Neural progenitor cell (in vitro differentiated cells): Measurements from ENCODE around the gene LHX6. TPM values are rescaled to one million over a fixed set of nuclear protein-coding genes. Genes with fewer than 3 reads are reported as not detected.
A peak's percentile ranks its signal among the peaks of the same experiment; 100 is the strongest.

Source experiments
- DNase-seq: peaks from one replicate; pipeline ENCODE4 v3.0.0-alpha.2; 2016; ENCODE audit warnings: low spot score
- H2AFZ ChIP-seq: fragments of 200-600 bp; sonication (generic); replicated peaks from 2 replicates; pipeline ENCODE4 v1.6.1; 2016; ENCODE audit warnings: antibody characterized with exemption
- H3F3A ChIP-seq: fragments of 200-600 bp; sonication (generic); 2 replicates; pipeline ENCODE4 v1.6.1; 2016; ENCODE audit warnings: antibody characterized with exemption, low read depth
- H3K27ac ChIP-seq: fragments of 200-600 bp; sonication (generic); 2 replicates; pipeline ENCODE4 v1.5.1; 2016; ENCODE audit warnings: mild to moderate bottlenecking
- H3K27me3 ChIP-seq: fragments of 200-600 bp; sonication (generic); 2 replicates; pipeline ENCODE4 v1.6.1; 2016; ENCODE audit warnings: mild to moderate bottlenecking, moderate library complexity
- H3K36me3 ChIP-seq: fragments of 200-600 bp; sonication (generic); 2 replicates; pipeline ENCODE4 v1.5.1; 2016
- H3K4me1 ChIP-seq: fragments of 200-600 bp; sonication (generic); 2 replicates; pipeline ENCODE4 v1.6.1; 2016; ENCODE audit warnings: mixed run types
- H3K4me2 ChIP-seq: fragments of 200-600 bp; sonication (generic); 2 replicates; pipeline ENCODE4 v1.6.1; 2016
- H3K4me3 ChIP-seq: fragments of 200-600 bp; sonication (generic); 2 replicates; pipeline ENCODE4 v1.5.1; 2016
- H3K79me2 ChIP-seq: fragments of 200-600 bp; sonication (generic); 2 replicates; pipeline ENCODE4 v1.6.1; 2016; ENCODE audit warnings: low read depth
- H3K9ac ChIP-seq: fragments of 200-600 bp; sonication (generic); 2 replicates; pipeline ENCODE4 v1.6.1; 2016
- H3K9me3 ChIP-seq: fragments of 200-600 bp; sonication (generic); 2 replicates; pipeline ENCODE4 v1.5.1; 2016; ENCODE audit warnings: low read depth
- H4K20me1 ChIP-seq: fragments of 200-600 bp; sonication (generic); 2 replicates; pipeline ENCODE4 v1.6.1; 2016; ENCODE audit warnings: low read depth
- H3K27ac Mint-ChIP-seq: 3 replicates; pipeline ENCODE4 v1.8.0; 2021; ENCODE audit warnings: mixed read lengths
- H3K27me3 Mint-ChIP-seq: 2 replicates; pipeline ENCODE4 v1.8.0; 2022; ENCODE audit warnings: low read depth, mild to moderate bottlenecking, inconsistent platforms, moderate library complexity, mixed read lengths; ENCODE audit not compliant: insufficient read depth
- H3K36me3 Mint-ChIP-seq: 3 replicates; pipeline ENCODE4 v1.8.0; 2021; ENCODE audit warnings: mixed read lengths
- H3K4me1 Mint-ChIP-seq: 3 replicates; pipeline ENCODE4 v1.8.0; 2021; ENCODE audit warnings: mixed read lengths
- H3K4me3 Mint-ChIP-seq: 3 replicates; pipeline ENCODE4 v1.8.0; 2021; ENCODE audit warnings: mild to moderate bottlenecking, moderate library complexity, mixed read lengths
- H3K9me3 Mint-ChIP-seq: 3 replicates; pipeline ENCODE4 v1.8.0; 2020; ENCODE audit warnings: mixed read lengths
- CTCF ChIP-seq: fragments of 200-600 bp; sonication (generic); IDR thresholded peaks from 2 replicates; pipeline ENCODE4 v1.5.1; 2017; ENCODE audit warnings: antibody characterized with exemption, mild to moderate bottlenecking
- EZH2 ChIP-seq: fragments of 200-600 bp; sonication (generic); IDR thresholded peaks from 2 replicates; pipeline ENCODE4 v1.6.1; 2017; ENCODE audit warnings: antibody characterized with exemption, mild to moderate bottlenecking, moderate library complexity
- EZH2phosphoT487 ChIP-seq: fragments of 200-600 bp; sonication (generic); IDR thresholded peaks from 2 replicates; pipeline ENCODE4 v1.6.1; 2017; ENCODE audit warnings: antibody characterized with exemption
- total RNA-seq: library from RNA; depleted of rRNA; stranded (reverse); fragments of >200 nt; gene quantifications from 2 replicates; pipeline ENCODE4 v1.2.3, GENCODE V29; 2015; ENCODE audit warnings: low replicate concordance

Gene LHX6
- total RNA-seq, 1 donor from 2014 or later, result not detected

- H3K4me3 Mint-ChIP-seq, result no peak overlapping the region
- H3K4me1 ChIP-seq, result peaks cover 12% of the 10 kb centered on the region
- H3K27me3 ChIP-seq, result peaks cover under 1% of the 10 kb centered on the region
- no peaks in the 10 kb centered on the region for H3F3A ChIP-seq
- H3K27ac ChIP-seq, result no peak overlapping the region
- H3K36me3 ChIP-seq, result no peaks in the 10 kb centered on the region
- H3K9me3 ChIP-seq, result no peaks in the 10 kb centered on the region
- H3K36me3 Mint-ChIP-seq, result no peaks in the 10 kb centered on the region
- no peak overlapping the region for H3K4me2 ChIP-seq
- no peak overlapping the region for H3K4me3 ChIP-seq
- H2AFZ ChIP-seq, result no peak overlapping the region
- no peaks in the 10 kb centered on the region for H3K79me2 ChIP-seq
- no peak for TF ChIP-seq EZH2
- TF ChIP-seq EZH2phosphoT487, result no peak
- TF ChIP-seq CTCF, result no peak
- no peaks in the 10 kb centered on the region for H3K9me3 Mint-ChIP-seq
- H3K27me3 Mint-ChIP-seq, result peaks cover 7% of the 10 kb centered on the region
- H3K27ac Mint-ChIP-seq, result no peak overlapping the region
- H3K9ac ChIP-seq, result no peak overlapping the region
- H4K20me1 ChIP-seq, result no peaks in the 10 kb centered on the region
- H3K4me1 Mint-ChIP-seq, result no peaks in the 10 kb centered on the region
- no peak for DNase-seq
These were observed 27.7 kb downstream of the LHX6 start for GRCh38 chr9:122200960-122201595.

- H3K4me2 ChIP-seq, result peak overlapping the region; percentile 25
- H3K27ac Mint-ChIP-seq, result no peak overlapping the region
- H3K9ac ChIP-seq, result no peak overlapping the region
- TF ChIP-seq CTCF (no peak), EZH2 (no peak), EZH2phosphoT487 (no peak)
- no peaks in the 10 kb centered on the region for H3K79me2 ChIP-seq
- H3K4me1 Mint-ChIP-seq, result no peaks in the 10 kb centered on the region
- H3K27me3 ChIP-seq, result no peaks in the 10 kb centered on the region
- no peaks in the 10 kb centered on the region for H3F3A ChIP-seq
- no peak overlapping the region for H3K27ac ChIP-seq
- H3K27me3 Mint-ChIP-seq, result peaks cover 9% of the 10 kb centered on the region
- no peaks in the 10 kb centered on the region for H4K20me1 ChIP-seq
- H3K4me1 ChIP-seq, result peaks cover 12% of the 10 kb centered on the region
- H3K9me3 Mint-ChIP-seq, result no peaks in the 10 kb centered on the region
- no peak overlapping the region for H3K4me3 Mint-ChIP-seq
- H3K4me3 ChIP-seq, result no peak overlapping the region
- DNase-seq, result no peak
- no peaks in the 10 kb centered on the region for H3K9me3 ChIP-seq
- no peaks in the 10 kb centered on the region for H3K36me3 Mint-ChIP-seq
- H2AFZ ChIP-seq, result peak overlapping the region; percentile 46
- H3K36me3 ChIP-seq, result no peaks in the 10 kb centered on the region
These were observed 30.9 kb downstream of the LHX6 start for GRCh38 chr9:122197882-122198281.

- Mint-ChIP-seq H3K9me3 (no peaks in the 10 kb centered on the region), H3K27me3 (peaks cover 11% of the 10 kb centered on the region), H3K4me3 (no peak overlapping the region), H3K4me1 (no peaks in the 10 kb centered on the region), H3K36me3 (no peaks in the 10 kb centered on the region), H3K27ac (no peak overlapping the region)
- H3K4me1 ChIP-seq, result peaks cover 12% of the 10 kb centered on the region
- H3K79me2 ChIP-seq, result no peaks in the 10 kb centered on the region
- H3K36me3 ChIP-seq, result no peaks in the 10 kb centered on the region
- TF ChIP-seq EZH2 (no peak), CTCF (no peak), EZH2phosphoT487 (no peak)
- H4K20me1 ChIP-seq, result no peaks in the 10 kb centered on the region
- no peak overlapping the region for H3K9ac ChIP-seq
- peak overlapping the region; percentile 25 for H3K4me2 ChIP-seq
- H3K4me3 ChIP-seq, result no peak overlapping the region
- H2AFZ ChIP-seq, result peak overlapping the region; percentile 46
- no peaks in the 10 kb centered on the region for H3F3A ChIP-seq
- no peak overlapping the region for H3K27ac ChIP-seq
- H3K9me3 ChIP-seq, result no peaks in the 10 kb centered on the region
- no peak for DNase-seq
- no peaks in the 10 kb centered on the region for H3K27me3 ChIP-seq
These were observed 31.3 kb downstream of the LHX6 start for GRCh38 chr9:122197426-122197825.
